GM19397 (cell line): ENCODE data around the gene RSU1.

ENCODE experiments used
- ATAC-seq: cut with Tn5 transposase; IDR thresholded peaks from one replicate; pipeline ENCODE4 v1.9.1; 2021; ENCODE audit warnings: mild to moderate bottlenecking, moderate library complexity; ENCODE audit not compliant: unreplicated experiment

RSU1 gene

DNA sequence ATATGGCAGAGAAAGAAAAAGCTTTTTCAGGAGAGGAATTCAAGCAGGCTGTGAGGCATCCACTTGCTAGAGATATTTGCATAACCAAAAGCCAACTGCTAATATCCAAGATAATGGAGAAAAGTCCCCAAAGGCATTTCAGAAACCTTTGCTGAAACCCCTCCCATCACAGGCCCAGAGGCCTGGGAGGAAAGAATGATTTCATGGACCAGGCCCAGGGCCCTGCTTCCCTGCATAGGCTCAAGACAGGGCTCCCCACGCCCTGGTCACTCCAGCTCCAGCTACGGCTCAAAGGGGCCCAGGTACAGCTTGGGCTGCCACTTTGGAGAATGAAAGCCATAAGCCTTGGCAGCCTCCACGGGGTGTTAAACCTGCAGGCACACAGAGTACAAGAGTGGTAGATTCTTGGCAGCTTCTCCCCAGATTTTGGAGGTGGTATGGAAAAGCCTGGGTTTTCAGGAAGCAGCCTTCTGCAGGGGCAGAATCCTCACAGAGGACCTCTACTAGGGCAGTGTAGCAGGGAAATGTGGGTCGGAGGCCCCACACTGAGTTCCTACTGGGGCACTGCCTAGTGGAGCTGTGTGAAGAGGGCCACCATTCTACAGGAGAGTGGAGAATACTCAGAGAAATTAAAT, 5.6 kb upstream of the RSU1 start:
- no peak for ATAC-seq

- ATAC-seq: no peak
Measured at GRCh38 chr10:16822027-16822426, 4.8 kb upstream of the RSU1 start.

- no peak for ATAC-seq
Measured at GRCh38 chr10:16820421-16820820, 3.2 kb upstream of the RSU1 start.

DNA sequence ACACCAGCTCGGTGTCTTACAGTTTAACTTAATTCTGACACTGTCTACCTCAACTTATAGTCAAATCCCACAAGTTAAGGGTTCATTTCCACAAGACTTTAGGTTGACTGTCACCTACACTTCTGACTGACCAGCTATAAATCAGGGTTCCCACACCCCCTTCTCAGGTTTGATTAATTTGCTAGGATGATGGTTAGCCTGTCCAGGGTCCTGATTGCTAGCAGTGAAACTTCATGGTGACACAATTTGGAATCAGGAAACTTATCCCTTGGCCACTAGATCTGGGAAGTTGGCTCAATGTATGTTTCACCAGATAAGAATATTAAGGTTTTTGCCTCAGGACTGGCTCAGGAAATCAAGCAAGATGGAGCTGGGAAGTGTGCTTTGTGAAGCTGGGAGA, 2.8 kb upstream of the RSU1 start:
- ATAC-seq: no peak

DNA sequence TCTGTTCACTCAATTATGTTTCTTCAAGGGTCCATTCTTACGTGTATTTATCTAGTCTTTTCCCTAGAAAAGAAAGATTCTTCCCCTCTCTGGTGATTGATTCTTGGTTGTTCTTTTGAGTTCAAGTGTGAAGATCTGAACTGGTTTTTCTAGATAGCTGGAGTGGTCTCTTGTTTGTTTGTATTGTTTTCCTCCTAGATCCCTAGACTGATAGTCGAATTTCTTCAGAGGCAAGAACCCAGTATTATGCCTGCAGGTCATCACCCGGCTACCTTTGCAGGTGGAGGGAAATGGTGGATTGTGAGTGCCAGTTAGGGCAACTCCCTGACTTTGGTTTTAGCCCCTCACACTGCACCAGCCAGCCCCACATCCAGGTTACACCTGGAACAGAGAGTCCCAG, 2.2 kb upstream of the RSU1 start:
- no peak for ATAC-seq

DNA sequence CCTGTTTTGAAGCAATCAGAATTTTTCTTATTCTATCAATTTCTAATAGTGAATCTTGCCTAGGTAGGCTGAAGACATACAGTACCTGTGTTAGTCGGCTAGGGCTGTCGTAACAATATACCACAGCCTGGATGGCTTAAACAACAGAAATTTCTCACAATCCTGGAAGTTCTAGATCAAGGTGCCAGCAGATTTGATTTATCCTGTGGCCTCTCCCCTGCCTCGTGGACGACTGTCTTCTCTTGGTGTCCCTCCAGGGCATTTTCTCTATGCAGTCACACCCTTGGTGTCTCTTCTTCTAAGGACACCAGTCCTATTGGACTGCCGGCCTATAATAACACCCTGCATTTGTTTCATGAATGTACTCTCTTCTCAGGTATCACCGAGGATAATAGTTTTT, 1.8 kb upstream of the RSU1 start:
- no peak for ATAC-seq

- no peak for ATAC-seq
Measured at GRCh38 chr10:16816830-16817124, 447 bp downstream of the RSU1 start.

DNA sequence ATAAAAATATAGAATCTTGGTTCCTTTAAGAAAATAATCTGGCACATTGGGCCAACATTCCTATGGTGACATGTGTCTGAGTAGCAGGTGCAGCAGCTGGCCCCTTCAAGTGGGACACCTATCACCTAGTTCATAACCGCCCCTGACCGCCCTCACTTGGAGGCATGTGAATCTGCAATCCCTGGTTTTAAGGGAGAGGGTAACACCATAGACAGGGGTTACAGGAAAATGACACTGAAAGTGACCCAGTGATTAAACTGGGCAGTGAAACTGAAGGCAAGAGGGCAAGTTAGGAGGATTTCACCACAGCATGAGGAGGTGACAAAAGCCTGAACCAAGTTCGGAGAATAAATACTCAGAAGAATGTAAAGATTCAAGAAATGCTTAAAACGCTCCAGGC, 1.1 kb downstream of the RSU1 start:
- ATAC-seq: no peak

DNA sequence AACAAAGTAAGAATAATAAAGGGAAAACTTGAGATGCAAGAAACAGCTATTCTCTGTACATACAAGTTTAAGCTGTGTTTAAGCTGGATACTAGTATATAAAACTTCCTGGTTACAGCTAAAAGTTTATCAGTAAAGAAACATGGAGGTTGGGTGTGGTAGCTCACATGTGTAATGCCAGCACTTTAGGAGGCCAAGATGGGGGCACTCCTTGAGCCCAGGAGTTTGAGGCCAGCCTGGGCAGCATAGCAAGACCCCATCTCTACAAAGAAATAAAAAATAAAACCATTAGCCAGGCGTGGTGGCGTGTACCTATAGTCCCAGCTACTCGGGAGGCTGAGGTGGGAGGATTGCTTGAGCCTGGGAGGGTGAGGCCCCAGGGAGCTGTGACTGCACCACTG, 3.2 kb downstream of the RSU1 start:
- no peak for ATAC-seq

DNA sequence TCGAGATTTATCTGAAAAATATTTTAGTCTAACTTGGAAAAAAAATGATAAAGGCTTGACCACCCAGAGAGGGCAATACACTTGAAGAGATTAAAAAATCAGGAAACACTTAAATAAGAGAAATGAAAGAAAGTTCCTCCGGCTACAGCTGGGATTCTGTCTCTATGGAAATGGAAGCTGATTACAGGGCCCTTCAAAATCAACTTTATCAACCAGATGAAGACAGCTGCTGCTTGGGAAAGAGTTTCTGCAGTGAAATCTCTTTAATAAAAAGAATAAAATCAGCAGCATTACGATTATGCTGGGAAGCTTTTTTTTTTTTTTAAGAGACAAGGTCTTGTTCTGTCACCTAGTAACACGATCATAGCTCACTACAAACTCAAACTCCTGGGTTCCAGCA, 4.5 kb downstream of the RSU1 start:
- no peak for ATAC-seq

- no peak for ATAC-seq
Measured at GRCh38 chr10:16811765-16812164, 5.5 kb downstream of the RSU1 start.

DNA sequence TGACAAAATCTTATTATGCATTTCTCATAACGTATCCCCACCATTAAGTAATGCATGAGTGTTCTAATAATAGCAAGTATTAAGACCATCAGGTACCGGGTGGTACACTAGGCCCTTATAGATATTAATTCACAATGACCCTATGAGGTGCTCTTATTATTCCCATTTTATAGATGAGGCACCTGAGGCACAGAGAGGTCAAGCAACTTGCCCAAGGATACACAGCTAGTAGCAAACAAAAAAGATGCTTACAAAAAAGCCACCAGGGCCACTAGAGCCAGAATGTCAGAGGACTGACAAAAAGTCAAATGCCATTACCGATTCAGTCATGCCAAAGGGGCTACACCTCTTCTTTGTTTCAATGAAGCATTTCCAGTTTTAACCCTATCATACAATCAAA, 5.9 kb downstream of the RSU1 start:
- no peak for ATAC-seq

GRCh38 chr10:16809074-16809718, 8.0 kb downstream of the RSU1 start:
- peak; percentile 55 for ATAC-seq

GRCh38 chr10:16804123-16804522, 13.1 kb downstream of the RSU1 start:
- no peak for ATAC-seq

- ATAC-seq: no peak
Measured at GRCh38 chr10:16803464-16803863, 13.8 kb downstream of the RSU1 start.

DNA sequence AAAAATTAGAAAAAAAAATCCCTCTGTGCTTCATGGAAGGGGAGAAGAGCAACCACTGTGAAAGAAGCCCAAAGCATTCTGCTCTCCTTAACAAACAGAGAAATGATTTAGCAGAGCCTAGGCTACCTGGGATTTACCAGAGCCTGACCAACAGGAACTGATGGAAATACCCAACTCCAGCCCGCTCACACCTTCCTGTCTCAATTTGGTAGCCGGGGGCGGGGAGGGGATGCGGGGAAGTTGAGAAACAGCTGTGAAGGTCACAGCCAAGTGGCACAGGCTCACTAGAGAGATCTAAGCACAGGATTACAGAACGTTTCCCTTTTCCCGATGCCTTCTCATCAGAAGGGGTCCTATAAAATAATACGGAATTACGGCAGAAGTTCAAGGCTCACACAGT, 17.6 kb downstream of the RSU1 start:
- ATAC-seq: peak; percentile 82

DNA sequence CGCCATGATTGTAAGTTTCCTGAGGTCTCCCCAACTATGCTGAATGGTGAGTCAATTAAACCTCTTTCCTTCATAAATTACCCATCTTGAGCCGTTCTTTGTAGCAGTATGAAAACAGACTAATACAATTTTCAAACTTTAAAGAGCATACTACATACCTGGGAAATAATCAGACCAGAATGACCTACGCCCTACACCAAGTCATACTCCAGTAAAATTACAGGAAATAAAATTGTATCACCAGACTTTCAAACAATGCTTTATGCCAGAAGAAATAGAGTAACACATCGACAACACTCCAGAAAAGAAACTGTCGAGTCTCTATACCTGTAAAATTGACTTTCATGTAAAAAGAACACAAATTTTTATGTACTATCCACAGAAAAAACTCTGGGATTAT, 18.7 kb downstream of the RSU1 start:
- no peak for ATAC-seq

GRCh38 chr10:16795410-16796073, 21.7 kb downstream of the RSU1 start:
- no peak for ATAC-seq

DNA sequence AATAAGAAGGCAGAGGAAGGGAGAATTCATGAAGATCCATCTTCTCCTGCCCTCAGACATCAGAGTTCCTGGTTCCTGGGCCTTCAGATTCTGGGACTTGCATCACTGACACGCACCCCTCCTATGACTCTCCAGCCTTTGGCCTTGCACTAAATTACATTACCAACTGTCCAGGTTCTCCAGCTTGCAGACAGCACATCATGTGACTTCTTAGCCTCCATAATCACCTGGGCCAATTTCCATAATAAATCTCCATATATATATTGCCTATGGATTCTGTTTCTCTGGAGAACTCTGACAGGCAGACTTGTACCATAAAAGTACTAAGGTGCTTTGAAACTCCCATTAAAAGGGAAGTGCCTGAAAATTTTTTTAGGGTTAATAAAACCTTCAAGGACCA, 23.2 kb downstream of the RSU1 start:
- ATAC-seq: no peak

- ATAC-seq: no peak
Measured at GRCh38 chr10:16792675-16793074, 24.5 kb downstream of the RSU1 start.

DNA sequence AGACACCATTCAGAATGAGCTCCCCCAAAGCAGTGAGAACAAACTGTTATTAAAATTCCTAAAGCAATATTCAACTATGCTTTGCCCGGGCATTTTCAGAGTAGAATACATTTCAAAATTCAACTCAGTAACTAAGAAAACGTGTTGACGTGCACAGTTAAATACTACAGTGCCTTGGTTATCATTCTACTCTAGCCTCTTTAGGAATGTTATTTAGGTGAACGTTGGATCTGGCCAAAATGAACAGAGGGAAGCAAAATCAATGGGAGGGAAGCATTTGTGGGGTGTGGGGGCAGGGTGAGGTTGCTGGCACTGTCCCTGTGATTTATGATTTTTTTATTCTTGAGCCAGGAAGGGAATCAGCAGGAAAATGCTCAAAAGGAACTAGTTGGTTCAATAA, 27.5 kb downstream of the RSU1 start:
- no peak for ATAC-seq

DNA sequence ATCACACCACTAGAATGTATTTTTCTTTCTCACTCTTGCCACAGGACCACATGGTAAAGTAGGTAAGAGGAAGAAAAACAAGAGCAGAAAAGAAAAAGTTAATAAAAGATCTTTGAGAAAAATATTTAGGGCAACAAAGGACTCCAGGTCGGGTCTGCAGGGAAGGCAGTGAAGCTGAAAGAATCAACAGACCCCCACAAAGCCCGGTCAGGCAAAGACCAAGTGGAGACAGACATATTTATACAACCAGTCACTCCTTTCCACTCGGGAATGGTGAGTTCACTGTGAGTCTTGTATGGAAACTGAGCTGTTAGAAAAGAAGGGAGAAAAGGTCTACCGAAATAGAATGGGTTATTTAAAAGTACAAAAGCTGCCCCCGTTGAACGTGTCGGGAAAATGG, 28.0 kb downstream of the RSU1 start:
- ATAC-seq: no peak

GRCh38 chr10:16788778-16789177, 28.4 kb downstream of the RSU1 start:
- no peak for ATAC-seq
